Measurements from ENCODE around the gene C17orf113.

The C17orf113 gene

GRCh38 chr17:42058063-42058462 lies 7.7 kb upstream of the C17orf113 start:
- TF ChIP-seq EGR1 (IDR thresholded peaks at IDR 0.05) (no peak), CREB1 (IDR thresholded peaks at IDR 0.05; ENCODE audit: low read depth) (no peak), RAD21 (IDR thresholded peaks at IDR 0.05; ENCODE audit: low read depth) (no peak), TAF1 (IDR thresholded peaks at IDR 0.05; ENCODE audit: low read depth) (no peak), REST (IDR thresholded peaks at IDR 0.05; ENCODE audit: low read depth) (no peak), NFIC (IDR thresholded peaks at IDR 0.05) (no peak), TCF12 (IDR thresholded peaks at IDR 0.05; ENCODE audit: low read depth) (no peak), TEAD4 (IDR thresholded peaks at IDR 0.05) (no peak), ZBTB7A (IDR thresholded peaks at IDR 0.05; ENCODE audit: low read depth) (no peak), MAX (IDR thresholded peaks at IDR 0.05) (no peak), FOXM1 (IDR thresholded peaks at IDR 0.05; ENCODE audit: borderline replicate concordance, low read depth) (no peak), USF1 (IDR thresholded peaks at IDR 0.05) (no peak), EP300 (IDR thresholded peaks at IDR 0.05; ENCODE audit: borderline replicate concordance) (no peak), CEBPB (IDR thresholded peaks at IDR 0.05) (no peak), YY1 (IDR thresholded peaks at IDR 0.05; ENCODE audit: low read depth) (no peak)

GRCh38 chr17:42056635-42057034 lies 6.2 kb upstream of the C17orf113 start:
- TF ChIP-seq USF1 (IDR thresholded peaks at IDR 0.05) (no peak), CEBPB (IDR thresholded peaks at IDR 0.05) (no peak), RAD21 (IDR thresholded peaks at IDR 0.05; ENCODE audit: low read depth) (no peak), EP300 (IDR thresholded peaks at IDR 0.05; ENCODE audit: borderline replicate concordance) (no peak), REST (IDR thresholded peaks at IDR 0.05; ENCODE audit: low read depth) (no peak), MAX (IDR thresholded peaks at IDR 0.05) (no peak), EGR1 (IDR thresholded peaks at IDR 0.05) (no peak)

- TF ChIP-seq FOXM1 (IDR thresholded peaks at IDR 0.05; ENCODE audit: borderline replicate concordance, low read depth) = no peak
- TF ChIP-seq REST (IDR thresholded peaks at IDR 0.05; ENCODE audit: low read depth) = no peak
- TF ChIP-seq CREB1 (IDR thresholded peaks at IDR 0.05; ENCODE audit: low read depth) = no peak
- no peak for TF ChIP-seq USF1 (IDR thresholded peaks at IDR 0.05)
- TF ChIP-seq TCF12 (IDR thresholded peaks at IDR 0.05; ENCODE audit: low read depth) = no peak
- no peak for TF ChIP-seq EP300 (IDR thresholded peaks at IDR 0.05; ENCODE audit: borderline replicate concordance)
- no peak for TF ChIP-seq RAD21 (IDR thresholded peaks at IDR 0.05; ENCODE audit: low read depth)
- no peak for TF ChIP-seq ZBTB7A (IDR thresholded peaks at IDR 0.05; ENCODE audit: low read depth)
These were observed 5.1 kb upstream of the C17orf113 start for GRCh38 chr17:42055496-42055895.

GRCh38 chr17:42055027-42055426 lies 4.6 kb upstream of the C17orf113 start:
- TF ChIP-seq ZBTB7A (IDR thresholded peaks at IDR 0.05; ENCODE audit: low read depth) = no peak
- TF ChIP-seq CEBPB (IDR thresholded peaks at IDR 0.05) = no peak
- no peak for TF ChIP-seq CREB1 (IDR thresholded peaks at IDR 0.05; ENCODE audit: low read depth)
- no peak for TF ChIP-seq REST (IDR thresholded peaks at IDR 0.05; ENCODE audit: low read depth)
- TF ChIP-seq MAX (IDR thresholded peaks at IDR 0.05) = no peak
- no peak for TF ChIP-seq TAF1 (IDR thresholded peaks at IDR 0.05; ENCODE audit: low read depth)
- no peak for TF ChIP-seq TEAD4 (IDR thresholded peaks at IDR 0.05)

Data from Ishikawa (cell line).